AG04450 (cell line): ENCODE measurements around the gene KLRF1. TPM values are rescaled to one million over a fixed set of nuclear protein-coding genes. Genes with fewer than 3 reads are reported as not detected.
"Not testable (repeated sequence)": the region's sequence is repeated elsewhere in the genome, so short reads cannot be mapped to it uniquely, and the experiment has no call there.

Experiments
- CTCF ChIA-PET: fragments of 300-600, 350-600 bp; formaldehyde crosslinking; extraction: SDS; loops from one replicate; lab custom pipeline; 2022; ENCODE audit warnings: antibody characterized with exemption, inconsistent platforms; lab: Charles Lee
- POLR2A ChIA-PET: fragments of 350-600 bp; formaldehyde crosslinking; extraction: SDS; loops from one replicate; lab custom pipeline; 2021; ENCODE audit warnings: antibody characterized with exemption, inconsistent platforms; lab: Yijun Ruan, JAX
- DNase-seq: peaks from one replicate; pipeline ENCODE4 v3.0.0-alpha.2; 2011; ENCODE audit warnings: low read depth, low spot score
- H3K27ac ChIP-seq: one replicate; pipeline ENCODE4 v1.5.1; 2012; ENCODE audit warnings: low read depth, low read length, control low read depth
- H3K27me3 ChIP-seq: one replicate; pipeline ENCODE4 v1.6.0; 2012; ENCODE audit warnings: low read length; ENCODE audit not compliant: control insufficient read depth, insufficient read depth
- H3K4me3 ChIP-seq: 2 replicates; pipeline ENCODE4 v1.5.1; 2011; ENCODE audit warnings: mild to moderate bottlenecking, low read depth, low read length, control low read depth
- H3K9me3 ChIP-seq: 2 replicates; pipeline ENCODE4 v1.5.1; 2012; ENCODE audit warnings: low read length; ENCODE audit not compliant: control insufficient read depth, insufficient read depth
- CTCF ChIP-seq: IDR thresholded peaks from 2 replicates; pipeline ENCODE4 v1.5.1; 2011; ENCODE audit warnings: low read depth, low read length, control low read depth, inconsistent platforms
- polyA plus RNA-seq: library from polyadenylated mRNA; depleted of rRNA; stranded (reverse); fragments of >200 nt; gene quantifications from 2 replicates; pipeline ENCODE4 v1.2.3, GENCODE V29; 2011

KLRF1 gene
- polyA plus RNA-seq, 1 experiment, result not detected

GRCh38 chr12:9870286-9870866 is 43.1 kb downstream of the KLRF1 start:
- Histone ChIP-seq H3K9me3 (no peaks in the 10 kb centered on the region), H3K4me3 (peak overlapping the region; percentile 54; the same call in 1 of the 2 replicates), H3K27ac (no peak overlapping the region), H3K27me3 (no peaks in the 10 kb centered on the region)
- CTCF ChIA-PET, result interaction anchor here (0.7 to 2.6 kb wide), 3 partner anchors 36 to 119 kb away, joined by 3 to 20 read pairs (median 3); no protein-coding TSS in a partner anchor
- DNase-seq, result no peak
- POLR2A ChIA-PET, result no interaction called here
- TF ChIP-seq CTCF, result no peak

GRCh38 chr12:9872162-9872561 is 44.9 kb downstream of the KLRF1 start:
- DNase-seq, result no peak
- CTCF ChIA-PET, result interaction anchor here (2.6 kb wide), 1 partner anchor 121 kb away, joined by 20 read pairs; no protein-coding TSS in a partner anchor
- no peaks in the 10 kb centered on the region for H3K27me3 ChIP-seq
- H3K4me3 ChIP-seq, result no peak overlapping the region
- no peak overlapping the region for H3K27ac ChIP-seq
- TF ChIP-seq CTCF, result no peak
- no peaks in the 10 kb centered on the region for H3K9me3 ChIP-seq
- POLR2A ChIA-PET, result no interaction called here

GRCh38 chr12:9872742-9873141 is 45.5 kb downstream of the KLRF1 start:
- POLR2A ChIA-PET, result no interaction called here
- no peak overlapping the region for H3K27ac ChIP-seq
- CTCF ChIA-PET, result interaction anchor here (0.6 to 2.6 kb wide), 2 partner anchors 61 to 122 kb away, joined by 3 to 20 read pairs; no protein-coding TSS in a partner anchor

GRCh38 chr12:9876120-9876519 is 48.8 kb downstream of the KLRF1 start:
- CTCF ChIA-PET, H3K27me3 ChIP-seq, DNase-seq, H3K9me3 ChIP-seq, POLR2A ChIA-PET, H3K27ac ChIP-seq, H3K4me3 ChIP-seq: not testable (repeated sequence)

More at GRCh38 chr12:9872742-9873141, 45.5 kb downstream of the KLRF1 start:
- Histone ChIP-seq H3K27me3 (no peaks in the 10 kb centered on the region), H3K4me3 (no peak overlapping the region), H3K9me3 (no peaks in the 10 kb centered on the region)
- DNase-seq, result no peak
- TF ChIP-seq CTCF, result no peak

- Histone ChIP-seq H3K27ac (no peak overlapping the region), H3K4me3 (no peak overlapping the region), H3K27me3 (no peaks in the 10 kb centered on the region), H3K9me3 (no peaks in the 10 kb centered on the region)
- no peak for DNase-seq
- ChIA-PET CTCF (interaction anchor here (1.0 kb wide), 1 partner anchor 130 kb away, joined by 3 read pairs; no protein-coding TSS in a partner anchor), POLR2A (no interaction called here)
- no peak for TF ChIP-seq CTCF
These were observed 53.3 kb downstream of the KLRF1 start for GRCh38 chr12:9880532-9881078.
